GM12892 (cell line): Measurements from ENCODE around the gene CHST11.

ENCODE experiments used
- POLR2A ChIP-seq: IDR thresholded peaks from 2 replicates; pipeline ENCODE4 v1.6.1; 2011; ENCODE audit warnings: low read depth, low read length, control low read depth
- POLR2AphosphoS5 ChIP-seq: IDR thresholded peaks from 2 replicates; pipeline ENCODE4 v1.6.1; 2011; ENCODE audit warnings: low read depth, low read length, control low read depth
- TAF1 ChIP-seq: IDR thresholded peaks from 2 replicates; pipeline ENCODE4 v1.6.1; 2011; ENCODE audit warnings: low read depth, mild to moderate bottlenecking, control low read depth, low read length, borderline replicate concordance

- TF ChIP-seq POLR2A (no peak), POLR2AphosphoS5 (no peak), TAF1 (no peak)
These were observed 21.0 kb upstream of the CHST11 start for GRCh38 chr12:104435765-104436164.
